ENCODE measurements around the gene CIAPIN1.
A peak's percentile ranks its signal among the peaks of the same experiment; 100 is the strongest.

Gene CIAPIN1

GRCh38 chr16:57382535-57383275 lies 64.5 kb downstream of the CIAPIN1 start:
- DNase-seq: no peak
- no peak for ATAC-seq

DNA sequence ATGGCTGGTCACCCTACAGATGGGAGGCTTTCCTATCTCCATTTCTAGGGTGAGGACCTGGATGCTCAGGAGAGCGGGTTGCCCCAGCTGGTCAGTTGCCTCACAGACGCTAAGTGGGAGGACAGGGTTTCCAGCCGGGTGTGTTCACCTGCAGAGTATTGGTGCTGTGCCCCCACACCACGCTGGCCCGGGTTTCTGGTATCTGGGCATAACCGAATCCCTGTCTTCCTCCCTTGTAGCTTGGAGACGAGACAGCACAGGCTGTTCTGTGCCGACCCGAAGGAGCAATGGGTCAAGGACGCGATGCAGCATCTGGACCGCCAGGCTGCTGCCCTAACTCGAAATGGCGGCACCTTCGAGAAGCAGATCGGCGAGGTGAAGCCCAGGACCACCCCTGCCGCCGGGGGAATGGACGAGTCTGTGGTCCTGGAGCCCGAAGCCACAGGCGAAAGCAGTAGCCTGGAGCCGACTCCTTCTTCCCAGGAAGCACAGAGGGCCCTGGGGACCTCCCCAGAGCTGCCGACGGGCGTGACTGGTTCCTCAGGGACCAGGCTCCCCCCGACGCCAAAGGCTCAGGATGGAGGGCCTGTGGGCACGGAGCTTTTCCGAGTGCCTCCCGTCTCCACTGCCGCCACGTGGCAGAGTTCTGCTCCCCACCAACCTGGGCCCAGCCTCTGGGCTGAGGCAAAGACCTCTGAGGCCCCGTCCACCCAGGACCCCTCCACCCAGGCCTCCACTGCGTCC lies 65.2 kb downstream of the CIAPIN1 start:
- no peak for ATAC-seq

DNA sequence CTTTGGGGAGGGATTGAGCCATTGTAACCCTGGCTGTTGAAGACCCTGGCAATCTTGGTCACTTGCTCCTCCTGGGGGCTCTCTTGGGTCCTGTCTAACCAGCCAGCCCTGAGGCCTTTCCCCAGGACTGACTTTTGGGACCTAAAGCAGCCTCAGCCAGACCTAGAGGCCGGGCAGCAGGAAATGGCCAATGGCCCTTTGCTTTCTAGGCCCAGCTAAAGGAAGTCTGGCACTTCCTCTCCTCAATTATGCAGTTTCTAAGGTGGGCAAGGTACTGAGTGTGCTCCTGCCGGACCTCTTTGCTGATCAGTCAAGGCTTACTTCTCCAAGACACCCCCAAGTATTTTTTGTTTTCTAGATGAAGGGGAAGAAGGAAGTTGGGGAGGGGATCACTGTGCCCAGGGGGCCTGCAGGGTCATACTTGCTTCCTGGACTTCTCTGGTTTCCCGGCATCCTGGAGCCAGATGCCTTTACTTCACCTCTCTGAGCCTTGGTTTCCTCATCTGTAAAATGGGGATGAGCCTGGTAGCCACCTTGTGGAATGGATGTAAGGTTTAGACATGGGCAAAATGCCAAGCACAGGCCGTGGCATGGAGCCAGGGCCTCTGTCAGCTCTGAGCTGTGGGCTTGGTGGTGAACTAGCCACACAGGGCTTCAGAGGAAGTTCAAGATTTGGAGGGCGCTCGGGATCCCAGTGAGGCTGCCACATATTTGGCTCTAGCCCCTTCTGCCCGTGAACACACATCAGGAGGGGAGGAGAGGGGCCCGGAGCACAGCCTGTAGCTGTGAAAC lies 66.3 kb downstream of the CIAPIN1 start:
- DNase-seq: peak; percentile 47
- ATAC-seq: no peak

More for the DNA sequence above, 65.2 kb downstream of the CIAPIN1 start:
- no peak for DNase-seq

- DNase-seq: no peak
Measured at GRCh38 chr16:57379579-57379978, 67.6 kb downstream of the CIAPIN1 start.

More at GRCh38 chr16:57379579-57379978, 67.6 kb downstream of the CIAPIN1 start:
- no peak for ATAC-seq
